ENCODE data around the gene ZAP70. TPM values are rescaled to one million over a fixed set of nuclear protein-coding genes. Genes with fewer than 3 reads are reported as not detected.

ZAP70 gene
- total and polyA plus RNA-seq, 2 donors (not counting 1 experiment from before 2014, with no cell fraction given), result 3.4 to 20.5 TPM

DNA sequence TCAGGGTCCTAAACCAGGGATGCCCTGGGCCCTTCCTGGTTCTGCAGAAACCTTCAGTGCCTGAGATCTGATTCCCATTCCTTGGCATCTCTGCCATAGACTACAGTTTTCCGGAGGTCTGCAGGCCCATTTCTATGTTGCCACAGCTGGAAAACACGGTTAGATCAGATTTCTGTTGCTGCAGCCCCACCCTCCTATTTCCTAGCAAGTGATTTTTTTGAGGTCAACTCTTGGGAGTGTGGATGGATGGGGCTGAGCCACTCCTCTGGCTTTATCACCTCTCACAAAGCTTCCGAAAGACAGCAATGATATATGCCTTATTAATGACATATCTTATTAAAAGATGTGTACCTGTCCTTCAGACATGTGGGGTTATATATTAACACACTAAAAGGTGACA, 56.3 kb downstream of the ZAP70 start:
- CTCF ChIA-PET, result interaction anchor here (1.3 to 1.7 kb wide), 2 partner anchors 29 to 37 kb away, joined by 3 to 4 read pairs; no protein-coding TSS in a partner anchor
- Histone ChIP-seq H3K4me1 (ENCODE audit: control insufficient read depth in 2 of 2, insufficient read depth in 2 of 2, low read length in 2 of 2) (peaks cover 0 to 3% of the 10 kb centered on the region in 2 donors), H4K20me1 (ENCODE audit: control insufficient read depth, insufficient read depth, low read length, poor library complexity, severe bottlenecking) (no peaks in the 10 kb centered on the region), H3K79me2 (ENCODE audit: control insufficient read depth, insufficient read depth, low read length) (no peaks in the 10 kb centered on the region), H2AFZ (ENCODE audit: insufficient read depth, low read depth, low read length, poor library complexity, severe bottlenecking) (no peak overlapping the region), H3K9ac (ENCODE audit: low read length) (no peak overlapping the region), H3K9me3 (ENCODE audit: control extremely low read depth in 1 of 3, control insufficient read depth in 2 of 3, insufficient read depth in 1 of 3, low read length in 2 of 3) (no peaks in the 10 kb centered on the region), H3K36me3 (replicated peaks in 1 of 2; ENCODE audit: control extremely low read depth in 1 of 2, control insufficient read depth in 1 of 2, extremely low read depth in 1 of 2, insufficient read depth in 2 of 2, low read length in 1 of 2) (peaks cover 2 to 71% of the 10 kb centered on the region in 2 experiments), H3K4me3 (ENCODE audit: control extremely low read depth in 1 of 5, extremely low read depth in 1 of 5, insufficient read depth in 1 of 5, low read depth in 2 of 5, low read length in 4 of 5) (no peak overlapping the region), H3K27me3 (replicated peaks in 1 of 4; ENCODE audit: control extremely low read depth in 1 of 4, control insufficient read depth in 3 of 4, insufficient read depth in 4 of 4, low read length in 3 of 4) (no peaks in the 10 kb centered on the region), H3K27ac (ENCODE audit: low read length in 2 of 2) (no peak overlapping the region), H3K4me2 (replicated peaks; ENCODE audit: low read depth, low read length, poor library complexity, severe bottlenecking) (no peak overlapping the region)
- ATAC-seq (ENCODE audit: low read depth), result no peak
- POLR2A ChIA-PET, result no interaction called here
- intact Hi-C loops (cut with micrococcal nuclease), result no loop called here
- WGBS (ENCODE audit: insufficient coverage), result 100% methylated on average over 1 of the region's 3 CpGs
- DNase-seq, result no peak
- Mint-ChIP-seq H3K4me3 (no peak overlapping the region), H3K27me3 (no peaks in the 10 kb centered on the region), H3K27ac (no peak overlapping the region), H3K9me3 (ENCODE audit: insufficient read depth) (no peaks in the 10 kb centered on the region), H3K4me1 (peaks cover 3% of the 10 kb centered on the region)
- no peak for TF ChIP-seq EZH2 (IDR thresholded peaks at IDR 0.05; ENCODE audit: borderline replicate concordance, insufficient read depth, low read depth, low read length, poor library complexity, severe bottlenecking)
- TF ChIP-seq, protein P1, sequence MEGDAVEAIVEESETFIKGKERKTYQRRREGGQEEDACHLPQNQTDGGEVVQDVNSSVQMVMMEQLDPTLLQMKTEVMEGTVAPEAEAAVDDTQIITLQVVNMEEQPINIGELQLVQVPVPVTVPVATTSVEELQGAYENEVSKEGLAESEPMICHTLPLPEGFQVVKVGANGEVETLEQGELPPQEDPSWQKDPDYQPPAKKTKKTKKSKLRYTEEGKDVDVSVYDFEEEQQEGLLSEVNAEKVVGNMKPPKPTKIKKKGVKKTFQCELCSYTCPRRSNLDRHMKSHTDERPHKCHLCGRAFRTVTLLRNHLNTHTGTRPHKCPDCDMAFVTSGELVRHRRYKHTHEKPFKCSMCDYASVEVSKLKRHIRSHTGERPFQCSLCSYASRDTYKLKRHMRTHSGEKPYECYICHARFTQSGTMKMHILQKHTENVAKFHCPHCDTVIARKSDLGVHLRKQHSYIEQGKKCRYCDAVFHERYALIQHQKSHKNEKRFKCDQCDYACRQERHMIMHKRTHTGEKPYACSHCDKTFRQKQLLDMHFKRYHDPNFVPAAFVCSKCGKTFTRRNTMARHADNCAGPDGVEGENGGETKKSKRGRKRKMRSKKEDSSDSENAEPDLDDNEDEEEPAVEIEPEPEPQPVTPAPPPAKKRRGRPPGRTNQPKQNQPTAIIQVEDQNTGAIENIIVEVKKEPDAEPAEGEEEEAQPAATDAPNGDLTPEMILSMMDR (IDR thresholded peaks at IDR 0.05), result no peak

DNA sequence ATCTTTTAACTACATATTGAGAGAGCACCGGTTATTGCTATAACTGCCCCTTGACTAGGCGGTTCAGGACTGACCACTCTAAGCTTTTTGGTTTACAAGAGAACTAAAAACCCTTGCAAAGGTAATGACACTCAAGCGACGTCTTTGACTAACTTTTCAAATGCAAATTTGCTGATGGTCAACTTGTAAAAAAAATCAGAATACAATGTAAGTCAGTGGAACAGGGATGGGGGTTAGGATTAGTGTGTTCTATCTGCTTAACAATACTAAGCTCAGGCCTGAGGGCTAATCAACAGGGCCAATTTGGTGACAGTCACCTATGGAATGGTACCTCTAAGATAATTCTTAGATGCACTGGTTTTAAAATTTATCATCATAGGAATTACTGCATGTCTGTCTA, 57.1 kb downstream of the ZAP70 start:
- Mint-ChIP-seq H3K9me3 (ENCODE audit: insufficient read depth) (no peaks in the 10 kb centered on the region), H3K27me3 (no peaks in the 10 kb centered on the region), H3K27ac (no peak overlapping the region), H3K4me3 (no peak overlapping the region), H3K4me1 (peaks cover 3% of the 10 kb centered on the region)
- no peak overlapping the region for H3K27ac ChIP-seq (ENCODE audit: low read length in 2 of 2)
- intact Hi-C loops (cut with micrococcal nuclease), result no loop called here
- H3K27me3 ChIP-seq (replicated peaks in 1 of 4; ENCODE audit: control extremely low read depth in 1 of 4, control insufficient read depth in 3 of 4, insufficient read depth in 4 of 4, low read length in 3 of 4), result no peaks in the 10 kb centered on the region
- H3K9ac ChIP-seq (ENCODE audit: low read length), result no peak overlapping the region
- POLR2A ChIA-PET, result no interaction called here
- H3K36me3 ChIP-seq (replicated peaks in 1 of 2; ENCODE audit: control extremely low read depth in 1 of 2, control insufficient read depth in 1 of 2, extremely low read depth in 1 of 2, insufficient read depth in 2 of 2, low read length in 1 of 2), result peaks cover 2 to 71% of the 10 kb centered on the region in 2 experiments
- no peak overlapping the region for H3K4me3 ChIP-seq (ENCODE audit: control extremely low read depth in 1 of 5, extremely low read depth in 1 of 5, insufficient read depth in 1 of 5, low read depth in 2 of 5, low read length in 4 of 5)
- peaks cover 0 to 3% of the 10 kb centered on the region in 2 donors for H3K4me1 ChIP-seq (ENCODE audit: control insufficient read depth in 2 of 2, insufficient read depth in 2 of 2, low read length in 2 of 2)
- no peaks in the 10 kb centered on the region for H4K20me1 ChIP-seq (ENCODE audit: control insufficient read depth, insufficient read depth, low read length, poor library complexity, severe bottlenecking)
- no peaks in the 10 kb centered on the region for H3K79me2 ChIP-seq (ENCODE audit: control insufficient read depth, insufficient read depth, low read length)
- DNase-seq, result no peak
- no peak overlapping the region for H2AFZ ChIP-seq (ENCODE audit: insufficient read depth, low read depth, low read length, poor library complexity, severe bottlenecking)
- no peaks in the 10 kb centered on the region for H3K9me3 ChIP-seq (ENCODE audit: control extremely low read depth in 1 of 3, control insufficient read depth in 2 of 3, insufficient read depth in 1 of 3, low read length in 2 of 3)
- no peak for ATAC-seq (ENCODE audit: low read depth)
- CTCF ChIA-PET, result interaction anchor here (0.6 to 1.7 kb wide), 2 partner anchors 36 to 407 kb away, joined by 3 to 4 read pairs; no protein-coding TSS in a partner anchor
- TF ChIP-seq, protein P1 (IDR thresholded peaks at IDR 0.05), result no peak
- no peak for TF ChIP-seq EZH2 (IDR thresholded peaks at IDR 0.05; ENCODE audit: borderline replicate concordance, insufficient read depth, low read depth, low read length, poor library complexity, severe bottlenecking)
- H3K4me2 ChIP-seq (replicated peaks; ENCODE audit: low read depth, low read length, poor library complexity, severe bottlenecking), result no peak overlapping the region
- WGBS (ENCODE audit: insufficient coverage), result no CpG with 5 or more reads among the region's 4 CpGs
